GM21717 (cell line): ENCODE data around the gene OR2J2.
"Not testable (repeated sequence)": the region's sequence is repeated elsewhere in the genome, so short reads cannot be mapped to it uniquely, and the experiment has no call there.

Experiments used
- ATAC-seq: cut with Tn5 transposase; IDR thresholded peaks from one replicate; pipeline ENCODE4 v1.9.1; 2021; ENCODE audit warnings: mild to moderate bottlenecking, moderate library complexity; ENCODE audit not compliant: unreplicated experiment

OR2J2 gene

DNA sequence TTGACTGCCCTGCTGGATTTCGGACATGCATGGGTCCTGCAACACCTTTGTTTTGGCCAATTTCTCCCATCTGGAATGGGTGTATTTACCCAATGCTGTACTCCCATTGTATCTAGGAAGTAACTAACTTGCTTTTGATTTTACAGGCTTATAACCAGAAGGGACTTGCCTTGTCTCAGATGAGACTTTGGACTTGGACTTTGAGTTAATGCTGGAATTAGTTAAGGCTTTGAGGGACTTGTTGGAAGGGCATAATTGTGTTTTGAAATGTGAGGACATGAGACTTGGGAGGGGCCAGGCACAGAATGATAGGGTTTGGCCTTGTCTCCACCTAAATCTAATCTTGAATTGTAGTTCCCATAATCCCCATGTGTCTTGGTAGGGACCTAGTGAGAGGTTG lies 47.3 kb downstream of the OR2J2 start:
- ATAC-seq, result not testable (repeated sequence)
